ENCODE data around the gene PABPC3.

Gene PABPC3

DNA sequence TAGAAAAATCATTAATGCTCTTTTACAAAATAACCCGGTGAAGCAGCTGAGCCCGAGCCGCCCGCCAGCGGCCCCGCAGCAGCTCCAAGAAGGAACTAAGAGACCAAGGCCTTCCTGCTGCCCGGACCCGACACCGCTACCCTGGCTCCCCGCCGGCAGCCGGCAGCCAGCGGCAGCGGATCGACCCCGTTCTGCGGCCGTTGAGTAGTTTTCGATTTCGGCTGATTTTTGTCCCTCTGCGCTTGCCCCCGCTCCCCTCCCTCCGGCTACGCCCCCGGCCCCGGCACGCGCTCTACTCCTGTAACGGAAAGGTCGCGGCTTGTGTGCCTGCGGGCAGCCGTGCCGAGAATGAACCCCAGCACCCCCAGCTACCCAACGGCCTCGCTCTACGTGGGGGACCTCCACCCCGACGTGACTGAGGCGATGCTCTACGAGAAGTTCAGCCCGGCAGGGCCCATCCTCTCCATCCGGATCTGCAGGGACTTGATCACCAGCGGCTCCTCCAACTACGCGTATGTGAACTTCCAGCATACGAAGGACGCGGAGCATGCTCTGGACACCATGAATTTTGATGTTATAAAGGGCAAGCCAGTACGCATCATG is at the start of gene PABPC3:
TSS of gene PABPC3 (plus strand) at position 286 of the 603 bp plus-strand sequence. CDS start at position 349, 63 bp downstream.
- no peak for DNase-seq (ENCODE audit: low read depth in 3 of 3)

DNA sequence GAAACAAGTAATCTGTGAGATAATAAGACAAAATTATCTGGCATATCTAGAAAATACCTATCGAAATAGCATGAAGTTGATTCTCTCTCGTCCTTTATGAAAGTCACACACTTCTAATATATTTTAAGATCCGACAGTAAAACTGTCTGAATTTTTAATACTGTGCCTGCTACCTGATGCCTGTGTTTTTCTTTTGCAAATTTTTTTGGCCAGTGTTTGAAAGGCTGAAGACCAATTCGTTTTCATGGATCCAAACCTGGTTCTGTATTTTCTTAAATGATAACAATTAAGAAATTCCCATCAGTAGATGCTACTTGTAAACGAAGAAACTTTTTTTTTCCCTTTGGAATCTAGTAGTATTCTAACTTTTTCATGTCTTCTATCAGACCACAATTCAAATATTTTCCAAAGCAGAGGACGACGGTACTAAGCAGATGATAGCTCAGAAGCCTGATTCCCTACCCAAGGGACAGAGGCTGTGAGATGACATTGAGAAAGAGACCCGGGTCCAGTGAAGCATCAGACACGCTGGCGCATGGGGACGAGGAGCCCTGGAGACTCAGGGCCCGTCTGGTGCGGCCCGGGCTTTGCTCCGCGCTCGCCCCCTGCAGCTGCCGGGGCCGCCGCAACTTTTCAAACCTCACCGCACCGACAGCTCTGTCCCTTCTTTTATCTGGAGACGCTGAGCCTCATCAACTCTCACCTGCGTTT is 49.5 kb upstream of the PABPC3 start:
- no peak for DNase-seq (ENCODE audit: low read depth in 3 of 3)

DNA sequence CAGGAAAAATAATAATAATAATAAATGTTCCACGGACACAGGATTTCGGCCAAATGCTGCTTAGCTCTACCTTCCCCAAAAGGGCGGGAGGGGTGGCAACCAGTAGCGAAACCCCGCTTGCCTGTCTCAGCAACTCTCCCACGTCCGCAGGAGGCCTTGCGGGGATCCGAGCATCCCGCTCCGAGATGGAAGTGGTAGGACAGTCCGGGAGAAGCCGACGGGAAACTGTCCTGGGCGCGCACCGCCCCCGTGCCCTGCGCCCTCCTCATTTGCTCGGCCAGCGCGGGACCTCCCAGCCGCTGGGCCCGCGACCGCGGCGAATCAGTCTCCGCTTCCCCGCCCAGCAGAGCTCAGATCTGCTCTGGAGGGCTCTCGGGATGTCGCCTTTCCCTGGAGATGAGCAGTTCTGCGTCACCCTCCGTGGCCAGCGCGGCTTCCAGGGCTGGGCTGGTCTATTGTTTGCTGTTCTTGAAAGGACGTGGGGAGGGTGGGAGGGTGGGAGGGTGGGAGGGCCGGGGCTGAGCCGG is 48.9 kb upstream of the PABPC3 start:
- no peak for DNase-seq (ENCODE audit: low read depth in 3 of 3)

DNA sequence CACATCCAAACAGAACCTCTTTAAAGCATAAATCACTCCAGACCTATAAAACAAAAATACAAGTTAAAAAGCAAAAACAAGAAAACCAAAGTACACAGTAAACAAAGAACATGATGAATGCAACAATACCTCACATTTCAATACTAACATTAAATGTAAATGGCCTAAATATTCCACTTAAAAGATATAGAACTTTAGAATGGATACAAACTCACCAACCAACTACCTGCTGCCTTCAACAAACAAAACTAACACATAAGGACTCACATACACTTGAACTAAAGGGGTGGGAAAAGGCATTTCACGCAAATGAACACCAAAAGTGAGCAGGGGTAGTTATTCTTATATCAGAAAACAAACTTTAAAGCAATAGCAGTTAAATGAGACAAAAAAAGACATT is 44.9 kb upstream of the PABPC3 start:
- DNase-seq (ENCODE audit: low read depth in 3 of 3), result no peak

DNA sequence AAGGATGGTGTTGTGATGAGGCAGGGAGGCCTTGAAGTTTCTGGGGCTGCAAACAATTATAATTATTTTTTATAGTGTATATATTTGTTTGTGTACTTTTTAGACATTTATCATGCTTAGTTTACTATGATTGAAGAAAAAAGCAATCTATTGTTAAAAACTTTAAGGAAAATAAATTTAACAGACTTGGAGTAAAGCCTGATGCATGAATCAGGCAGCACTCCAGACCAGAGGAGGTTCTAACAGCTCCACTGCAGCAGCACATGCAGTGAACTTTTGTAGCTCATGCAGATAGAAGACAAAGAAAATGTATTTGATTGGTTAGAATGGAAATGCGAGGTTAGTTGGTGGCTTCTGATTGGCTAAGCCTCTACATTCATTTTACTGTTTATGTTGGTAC is 36.8 kb upstream of the PABPC3 start:
- no peak for DNase-seq (ENCODE audit: low read depth in 3 of 3)

DNA sequence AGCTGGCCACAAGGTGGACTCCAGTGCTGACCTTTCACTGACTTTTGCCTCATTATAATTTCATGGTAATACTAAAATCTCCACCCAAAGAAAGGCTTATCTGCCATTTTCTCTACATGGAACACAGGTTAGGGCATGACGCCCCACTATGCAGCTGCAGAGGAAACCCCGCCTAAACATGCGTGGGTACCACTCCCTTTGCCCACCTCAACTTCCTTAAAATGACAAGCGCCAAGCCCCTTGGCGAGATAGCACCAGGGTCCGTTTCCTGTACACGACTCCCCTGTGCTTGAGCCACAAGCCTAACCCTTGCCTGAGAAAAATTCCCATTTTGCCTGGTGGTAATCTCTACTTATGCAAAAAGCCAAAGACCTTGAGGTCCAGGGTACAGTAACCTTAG is 36.0 kb upstream of the PABPC3 start:
- no peak for DNase-seq (ENCODE audit: low read depth in 3 of 3)

DNA sequence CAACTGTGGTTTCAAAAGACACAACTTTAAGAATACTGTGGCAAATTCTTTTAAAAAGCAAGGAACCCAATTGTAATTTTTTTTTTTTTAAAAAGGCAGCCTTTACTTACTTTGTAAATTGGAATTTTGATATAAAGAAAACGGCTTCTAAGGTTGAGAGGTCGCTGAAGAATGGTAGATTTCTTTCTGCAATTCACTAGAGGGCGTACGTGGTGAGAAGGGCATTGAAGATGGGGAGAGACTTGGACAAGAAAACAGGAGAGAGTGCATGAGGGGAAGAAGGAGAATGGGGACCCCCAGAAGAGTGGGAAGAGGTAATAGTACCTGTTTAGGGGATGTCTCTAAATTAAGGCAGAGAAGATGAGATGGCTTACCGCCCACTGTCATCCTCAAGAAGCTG is 33.5 kb upstream of the PABPC3 start:
- no peak for DNase-seq (ENCODE audit: low read depth in 3 of 3)

DNA sequence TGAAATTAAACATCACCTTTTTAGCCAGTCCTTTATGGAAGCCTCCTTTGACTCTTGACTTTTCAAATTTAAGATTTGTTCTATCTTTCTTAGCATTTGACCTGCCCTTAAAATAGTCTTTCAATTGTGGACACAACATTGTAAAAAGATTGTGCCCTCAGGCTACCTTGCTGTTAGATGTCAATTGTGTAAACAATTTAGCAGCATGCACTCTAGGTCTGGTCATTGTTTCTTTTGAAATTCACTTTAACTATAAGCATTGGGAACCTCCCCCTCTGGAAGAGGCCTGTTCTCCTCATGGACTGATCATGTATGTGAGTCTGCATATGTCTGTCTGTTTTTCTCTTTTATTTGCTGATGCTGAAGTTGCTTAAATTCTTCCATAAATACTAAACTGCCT is 31.5 kb upstream of the PABPC3 start:
- DNase-seq (ENCODE audit: low read depth in 3 of 3), result no peak

DNA sequence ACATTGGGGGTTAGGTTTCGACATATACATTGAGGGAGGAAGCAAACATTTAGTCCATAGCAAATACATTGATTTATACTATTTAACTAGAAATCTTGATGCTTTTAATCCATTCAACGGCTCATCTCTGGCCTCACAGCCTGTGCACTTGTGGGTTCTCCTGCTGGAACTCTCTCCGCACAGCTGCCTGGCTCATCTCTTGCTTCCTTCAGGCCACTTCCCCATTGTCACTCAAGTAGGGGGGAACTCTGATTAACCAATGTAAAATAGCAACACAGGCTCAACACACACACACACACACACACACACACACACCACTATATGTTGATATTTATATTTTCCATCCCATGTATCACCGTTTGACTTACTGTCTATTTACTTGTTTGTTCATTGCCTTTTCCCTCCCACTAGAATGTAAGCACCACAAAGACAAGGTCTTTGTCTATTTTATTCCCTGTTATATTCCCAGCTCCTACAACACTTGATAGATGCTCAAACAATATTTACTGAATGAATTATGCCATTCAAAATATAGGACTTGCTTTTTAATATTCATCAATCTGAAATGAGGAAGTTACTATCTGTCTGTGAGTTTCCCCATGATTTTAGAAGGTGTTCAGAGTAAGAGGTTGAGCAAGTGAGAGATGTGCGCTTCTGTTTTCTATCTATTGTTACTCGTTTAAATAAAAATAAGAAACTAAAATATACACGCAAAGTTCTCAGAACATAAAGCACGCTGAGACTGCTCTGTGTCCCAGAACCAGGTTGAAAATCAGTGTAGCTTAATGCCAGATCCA is 29.8 kb upstream of the PABPC3 start:
- no peak for DNase-seq (ENCODE audit: low read depth in 3 of 3)

DNA sequence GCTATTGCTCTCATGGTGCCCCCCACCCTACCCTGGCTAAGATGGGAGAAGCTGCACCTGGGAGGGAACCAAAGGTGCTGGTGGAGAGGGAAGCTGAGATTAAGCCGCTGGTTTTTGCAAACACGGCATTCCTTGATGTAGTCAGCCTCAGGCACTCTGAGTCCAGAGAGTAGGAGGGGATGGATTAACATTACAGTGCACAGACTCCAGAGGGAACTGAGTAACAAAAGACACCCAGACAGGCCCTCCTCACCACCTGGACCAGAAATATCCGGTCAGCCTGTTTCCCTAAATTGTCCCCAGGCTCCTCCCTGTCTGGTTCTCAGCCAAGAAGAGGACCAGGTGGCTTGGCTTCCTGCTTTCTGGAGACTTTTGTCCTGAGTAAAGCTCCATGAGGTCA is 28.9 kb upstream of the PABPC3 start:
- no peak for DNase-seq (ENCODE audit: low read depth in 3 of 3)

DNA sequence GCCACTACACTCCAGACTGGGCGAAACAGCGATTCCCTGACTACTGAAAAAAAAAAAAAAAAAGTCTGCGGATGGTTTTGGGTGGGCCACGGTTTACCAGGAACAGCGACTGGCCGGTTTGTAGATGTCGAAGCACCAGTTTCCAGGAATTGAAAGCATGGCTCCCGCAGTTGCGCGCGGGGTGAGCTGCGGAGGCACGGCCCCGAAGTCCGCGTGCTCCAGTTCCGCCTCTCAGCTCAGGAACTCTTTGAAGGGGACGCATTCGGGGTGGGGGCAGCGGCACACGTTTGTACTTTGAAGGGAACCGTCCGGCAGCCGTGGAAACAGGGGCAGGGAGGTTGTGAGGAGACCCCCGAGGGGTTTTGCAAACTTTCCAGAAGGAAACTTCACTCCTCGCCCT is 27.1 kb upstream of the PABPC3 start:
- DNase-seq (ENCODE audit: low read depth in 3 of 3), result no peak

DNA sequence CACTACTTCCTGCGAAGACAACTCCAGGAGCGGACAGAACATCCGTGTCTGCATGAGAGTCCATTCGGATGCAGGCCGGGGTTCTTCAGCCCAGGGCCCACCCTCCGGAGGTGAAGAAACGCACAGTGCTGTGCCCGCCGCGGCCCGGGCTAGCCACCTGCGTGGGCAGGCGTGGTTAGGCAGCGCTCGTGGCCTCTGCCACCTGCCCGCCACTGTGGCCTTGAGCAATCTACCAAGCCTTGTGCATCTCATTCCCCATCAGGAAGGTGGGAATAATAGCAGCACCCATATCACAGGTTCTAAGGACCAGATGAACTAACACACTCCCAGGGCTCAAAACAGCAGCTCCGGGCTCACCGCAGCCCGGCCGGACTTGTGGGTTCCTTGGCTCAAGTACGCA is 26.7 kb upstream of the PABPC3 start:
- DNase-seq (ENCODE audit: low read depth in 3 of 3), result no peak

DNA sequence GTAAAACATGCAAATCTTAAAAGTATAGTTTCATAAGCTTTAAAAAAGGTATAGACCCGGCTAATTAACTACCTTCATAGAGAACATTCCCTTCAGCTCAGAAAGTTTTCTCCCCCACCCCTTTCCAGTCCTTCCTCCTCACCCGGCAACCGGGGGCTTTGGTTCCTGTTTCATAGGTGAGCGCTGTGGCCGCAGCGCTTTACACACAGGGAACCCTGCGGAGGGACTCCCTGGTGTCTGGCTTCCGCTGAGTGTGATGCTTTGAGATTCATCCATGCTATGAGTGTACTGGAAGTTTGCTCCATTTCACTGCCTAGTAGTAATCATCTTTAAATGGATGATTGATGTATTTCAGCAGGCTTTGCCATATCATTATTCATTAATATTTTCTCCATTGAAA is 26.0 kb upstream of the PABPC3 start:
- DNase-seq (ENCODE audit: low read depth in 3 of 3), result no peak

DNA sequence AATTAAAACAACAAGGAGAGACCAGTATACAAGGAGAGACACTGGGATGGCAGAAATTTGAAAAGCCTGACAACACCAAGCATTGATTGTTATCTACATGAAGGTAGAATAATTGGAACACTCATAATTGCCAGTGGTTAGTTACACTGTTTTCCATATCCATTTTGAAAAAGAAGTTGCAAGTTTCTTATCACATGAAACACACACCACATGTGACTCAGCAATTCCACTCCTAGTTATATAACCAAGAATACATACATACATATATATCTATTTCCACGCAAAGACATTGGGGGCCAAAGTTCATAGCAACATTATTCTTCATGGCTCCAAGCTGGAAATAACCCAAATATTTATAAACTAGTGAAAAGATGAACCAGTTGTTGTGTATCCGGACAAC is 15.2 kb upstream of the PABPC3 start:
- no peak for DNase-seq (ENCODE audit: low read depth in 3 of 3)

DNA sequence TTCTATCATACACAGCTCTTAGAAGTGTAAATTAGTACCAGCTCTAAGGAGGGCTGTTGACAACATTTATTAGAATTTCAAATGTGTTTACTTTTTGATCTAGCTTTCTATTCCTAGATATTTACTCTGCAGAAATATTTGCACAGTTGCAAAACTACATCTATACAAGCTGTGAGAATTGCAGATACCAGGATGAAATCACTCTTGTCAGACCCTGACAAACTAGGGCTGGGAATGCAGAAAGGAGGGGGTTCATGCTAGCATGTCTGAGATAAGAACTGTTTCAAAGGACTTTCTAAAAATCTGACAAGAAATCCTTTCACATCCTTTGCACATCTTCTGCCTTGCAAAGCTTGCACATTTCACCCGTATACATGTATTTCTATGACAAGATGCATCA is 11.8 kb upstream of the PABPC3 start:
- no peak for DNase-seq (ENCODE audit: low read depth in 3 of 3)

DNA sequence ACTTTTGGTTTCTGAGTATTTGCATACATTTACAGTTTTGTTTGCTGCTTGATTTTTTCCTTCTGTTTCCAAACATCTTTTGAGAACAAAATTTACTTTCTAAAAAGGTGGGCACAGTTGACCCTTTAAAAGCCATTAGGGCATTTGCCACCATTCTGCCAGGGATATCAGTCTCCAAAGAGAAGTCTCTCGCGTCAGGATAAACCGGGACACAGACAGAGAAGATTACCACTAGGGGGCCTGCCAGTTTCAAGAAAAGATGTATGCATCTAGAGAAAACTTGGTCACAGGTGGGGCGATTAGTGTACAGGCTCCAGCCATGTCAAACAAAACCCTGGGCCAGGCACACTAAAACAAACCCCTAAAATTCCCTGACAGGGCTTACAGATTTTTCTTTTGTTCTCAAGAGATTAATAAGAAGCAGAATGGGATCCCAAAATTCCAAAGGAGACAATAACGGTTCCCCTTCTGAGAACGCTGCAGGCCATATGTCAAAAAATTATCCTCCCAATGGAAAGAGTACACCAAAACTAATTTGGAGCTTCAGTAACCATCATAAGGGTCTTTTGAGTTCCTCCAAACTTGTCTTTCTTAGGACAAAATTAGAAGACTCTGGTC is 10.7 kb upstream of the PABPC3 start:
- no peak for DNase-seq (ENCODE audit: low read depth in 3 of 3)

DNA sequence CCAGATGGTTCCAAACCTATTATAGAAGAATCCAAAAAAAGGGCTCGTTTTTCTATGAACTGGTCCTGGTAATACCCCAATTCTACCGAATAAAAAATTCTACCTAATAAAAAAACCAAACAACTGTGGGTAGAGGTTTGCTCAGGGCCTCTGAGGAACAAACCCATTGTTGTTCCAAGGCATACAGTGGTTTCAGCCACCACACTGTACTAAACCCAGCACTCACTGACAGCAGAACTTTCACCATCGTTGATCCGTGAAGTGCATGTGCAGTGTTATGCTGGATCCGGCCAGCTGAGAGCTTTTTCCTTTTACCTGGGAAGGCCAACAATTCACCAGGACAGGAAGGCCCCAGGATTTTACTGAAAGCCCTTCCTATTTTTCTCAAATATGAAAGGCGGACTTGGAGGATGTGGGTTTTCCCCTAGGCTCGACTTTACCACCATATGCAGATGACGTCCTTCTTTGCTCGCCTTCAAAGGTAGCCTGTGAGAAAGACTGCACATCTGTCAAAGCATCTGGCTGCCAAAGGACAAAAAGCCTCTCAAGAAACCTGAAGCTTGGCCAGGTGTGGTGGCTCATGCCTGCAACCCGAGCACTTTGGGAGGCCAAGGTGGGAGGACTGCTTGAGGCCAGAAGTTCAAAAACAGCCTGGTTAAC is 7.2 kb upstream of the PABPC3 start:
- no peak for DNase-seq (ENCODE audit: low read depth in 3 of 3)

DNA sequence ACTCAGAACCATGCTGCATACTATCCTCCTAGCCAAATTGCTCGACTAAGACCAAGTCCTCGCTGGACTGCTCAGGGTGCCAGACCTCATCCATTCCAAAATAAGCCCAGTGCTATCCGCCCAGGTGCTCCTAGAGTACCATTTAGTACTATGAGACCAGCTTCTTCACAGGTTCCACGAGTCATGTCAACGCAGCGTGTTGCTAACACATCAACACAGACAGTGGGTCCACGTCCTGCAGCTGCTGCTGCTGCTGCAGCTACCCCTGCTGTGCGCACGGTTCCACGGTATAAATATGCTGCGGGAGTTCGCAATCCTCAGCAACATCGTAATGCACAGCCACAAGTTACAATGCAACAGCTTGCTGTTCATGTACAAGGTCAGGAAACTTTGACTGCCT is 1.5 kb downstream of the PABPC3 start:
- no peak for DNase-seq (ENCODE audit: low read depth in 3 of 3)

DNA sequence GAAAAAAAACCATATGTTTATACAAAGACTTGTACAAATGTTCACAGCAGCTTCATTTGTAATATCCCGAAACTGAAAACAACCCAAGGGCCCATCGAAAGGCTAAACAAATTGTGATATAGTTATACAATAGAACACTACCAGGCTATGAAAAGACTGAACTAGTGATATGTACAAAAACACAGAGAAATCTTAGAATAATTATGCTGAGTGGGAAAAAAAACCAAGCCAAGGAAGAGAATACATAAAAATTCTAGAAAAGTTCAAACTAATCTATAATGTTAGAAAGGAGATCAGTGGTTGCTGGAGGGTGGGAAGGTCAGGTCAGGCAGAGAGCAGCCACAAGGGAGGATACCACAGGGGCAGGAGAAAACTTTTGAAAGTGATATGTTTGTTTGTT is 7.8 kb downstream of the PABPC3 start:
- DNase-seq (ENCODE audit: low read depth in 3 of 3), result no peak

DNA sequence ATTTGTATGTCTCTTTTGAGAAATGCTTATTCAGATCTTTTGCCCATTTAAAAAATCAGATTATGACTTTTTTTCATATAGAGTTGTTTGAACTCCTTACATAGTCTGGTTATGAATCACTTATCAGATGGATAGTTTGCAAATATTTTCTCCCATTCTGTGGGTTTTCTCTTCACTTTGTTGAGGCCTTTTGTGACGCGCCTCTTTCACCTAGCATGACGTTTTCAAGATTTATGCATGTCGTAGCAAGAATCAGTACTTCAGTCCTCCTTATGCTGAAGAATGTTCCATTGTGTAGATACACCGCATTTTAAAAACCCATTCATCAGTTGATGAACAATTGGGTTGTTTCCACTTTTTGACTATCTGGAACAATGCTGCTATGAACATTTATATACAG is 13.4 kb downstream of the PABPC3 start:
- DNase-seq (ENCODE audit: low read depth in 3 of 3), result no peak

DNA sequence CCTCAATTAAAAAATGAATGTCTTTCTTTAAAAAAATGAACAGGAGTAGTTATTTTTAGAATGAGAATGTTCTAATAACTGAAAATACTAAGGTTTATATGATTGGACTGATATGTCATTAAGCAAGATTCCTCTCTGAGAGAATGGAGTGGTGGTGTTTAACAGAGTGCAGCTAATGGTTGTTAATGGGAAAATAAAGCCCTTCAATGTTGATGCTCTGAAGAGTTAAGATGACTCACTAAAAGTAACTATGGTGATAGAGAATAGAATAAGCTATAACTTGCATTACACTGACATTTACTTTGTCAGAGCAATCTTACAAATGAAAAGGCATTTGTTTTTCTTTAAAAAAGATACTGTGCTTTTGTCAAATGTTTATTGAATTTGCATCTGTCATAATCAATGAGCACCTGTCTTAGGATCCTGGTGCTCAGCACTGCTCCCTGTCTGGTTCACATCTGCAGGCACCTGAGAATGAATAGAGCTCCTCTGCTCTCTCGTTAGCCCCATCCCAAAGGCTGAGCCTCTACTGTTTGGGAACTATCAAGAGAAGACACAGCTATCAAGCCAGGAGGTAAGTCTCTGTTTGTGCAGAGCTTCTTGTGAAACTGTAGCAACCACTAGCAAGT is 15.1 kb downstream of the PABPC3 start:
- DNase-seq (ENCODE audit: low read depth in 3 of 3), result no peak

Measured in stimulated activated CD4-positive, alpha-beta T cell treated with anti-CD3 and anti-CD28 coated beads, TNF-alpha, amount 100 ng/mL, for 24 hours (primary cell).